GM12875 (cell line): Measurements from ENCODE around the gene CCDC92.

Experiments
- H3K4me3 ChIP-seq: one replicate; pipeline ENCODE4 v1.5.1; 2011; ENCODE audit warnings: low read depth, low read length, control low read depth
- TF ChIP-seq, protein P1 (sequence below): IDR thresholded peaks from 2 replicates; pipeline ENCODE4 v1.5.1; 2011; ENCODE audit warnings: low read depth, mild to moderate bottlenecking, control low read depth, inconsistent platforms, low read length, moderate library complexity, borderline replicate concordance; ENCODE audit not compliant: insufficient read depth

The CCDC92 gene

GRCh38 chr12:123886931-123887582, 85.6 kb downstream of the CCDC92 start:
- H3K4me3 ChIP-seq = no peak overlapping the region
- TF ChIP-seq, protein P1, sequence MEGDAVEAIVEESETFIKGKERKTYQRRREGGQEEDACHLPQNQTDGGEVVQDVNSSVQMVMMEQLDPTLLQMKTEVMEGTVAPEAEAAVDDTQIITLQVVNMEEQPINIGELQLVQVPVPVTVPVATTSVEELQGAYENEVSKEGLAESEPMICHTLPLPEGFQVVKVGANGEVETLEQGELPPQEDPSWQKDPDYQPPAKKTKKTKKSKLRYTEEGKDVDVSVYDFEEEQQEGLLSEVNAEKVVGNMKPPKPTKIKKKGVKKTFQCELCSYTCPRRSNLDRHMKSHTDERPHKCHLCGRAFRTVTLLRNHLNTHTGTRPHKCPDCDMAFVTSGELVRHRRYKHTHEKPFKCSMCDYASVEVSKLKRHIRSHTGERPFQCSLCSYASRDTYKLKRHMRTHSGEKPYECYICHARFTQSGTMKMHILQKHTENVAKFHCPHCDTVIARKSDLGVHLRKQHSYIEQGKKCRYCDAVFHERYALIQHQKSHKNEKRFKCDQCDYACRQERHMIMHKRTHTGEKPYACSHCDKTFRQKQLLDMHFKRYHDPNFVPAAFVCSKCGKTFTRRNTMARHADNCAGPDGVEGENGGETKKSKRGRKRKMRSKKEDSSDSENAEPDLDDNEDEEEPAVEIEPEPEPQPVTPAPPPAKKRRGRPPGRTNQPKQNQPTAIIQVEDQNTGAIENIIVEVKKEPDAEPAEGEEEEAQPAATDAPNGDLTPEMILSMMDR = no peak

- no peak overlapping the region for H3K4me3 ChIP-seq
- TF ChIP-seq, protein P1 = no peak
Observed at GRCh38 chr12:123886258-123886657, 86.4 kb downstream of the CCDC92 start.
